CD4-positive, alpha-beta memory T cell (primary cell): ENCODE results near the gene CTAG1B. TPM values are rescaled to one million over a fixed set of nuclear protein-coding genes. Genes with fewer than 3 reads are reported as not detected.
"Not testable (repeated sequence)": the region's sequence is repeated elsewhere in the genome, so short reads cannot be mapped to it uniquely, and the experiment has no call there.

ENCODE experiments used
- CTCF ChIA-PET: fragments of 350-600 bp; sonication (Branson Sonifier 250); formaldehyde crosslinking; loops from one replicate; lab custom pipeline; 2021; ENCODE audit warnings: inconsistent platforms; ENCODE audit not compliant: partially characterized antibody; lab: Charles Lee
- POLR2A ChIA-PET: fragments of 350-600 bp; sonication (Branson Sonifier 250); formaldehyde crosslinking; loops from one replicate; lab custom pipeline; 2021; ENCODE audit not compliant: partially characterized antibody; lab: Charles Lee
- DNase-seq, 5 donors: peaks; one replicate each; pipeline versions ENCODE4 v3.0.0 to v3.0.0-alpha.2; 2020 to 2022; ENCODE audit warnings: mixed read lengths in 1 of 5
- H3K27ac ChIP-seq: one replicate; pipeline ENCODE4 v1.7.0; 2013; ENCODE audit warnings: low read depth, low read length
- H3K27me3 ChIP-seq: 2 replicates; pipeline ENCODE4 v1.7.0; 2013; ENCODE audit warnings: mild to moderate bottlenecking, low read length, moderate library complexity; ENCODE audit not compliant: insufficient read depth
- H3K36me3 ChIP-seq: 2 replicates; pipeline ENCODE4 v1.7.0; 2013; ENCODE audit warnings: mild to moderate bottlenecking, low read length, moderate library complexity; ENCODE audit not compliant: insufficient read depth
- H3K4me1 ChIP-seq: 2 replicates; pipeline ENCODE4 v1.7.0; 2013; ENCODE audit warnings: mild to moderate bottlenecking, low read length, moderate library complexity; ENCODE audit not compliant: insufficient read depth
- H3K4me3 ChIP-seq, 2 donors: one replicate each; pipeline ENCODE4 v1.7.0; 2013; ENCODE audit warnings: low read length in 2 of 2, mild to moderate bottlenecking in 1 of 2
- H3K9me3 ChIP-seq, 2 donors: one replicate each; pipeline ENCODE4 v1.7.0; 2013; ENCODE audit warnings: low read length in 2 of 2, control low read depth in 1 of 2; ENCODE audit not compliant: control insufficient read depth in 1 of 2
- H3K27ac Mint-ChIP-seq, 7 donors: one replicate each; pipeline ENCODE4 v1.8.0; 2020 to 2021; ENCODE audit warnings: mixed read lengths in 7 of 7, mild to moderate bottlenecking in 6 of 7, inconsistent platforms in 3 of 7, moderate library complexity in 3 of 7
- H3K27me3 Mint-ChIP-seq, 2 donors: one replicate each; pipeline ENCODE4 v1.8.0; 2020 to 2021; ENCODE audit warnings: mixed read lengths in 2 of 2
- H3K36me3 Mint-ChIP-seq, 2 donors: one replicate each; pipeline ENCODE4 v1.8.0; 2020 to 2021; ENCODE audit warnings: mixed read lengths in 2 of 2, inconsistent platforms in 1 of 2, mild to moderate bottlenecking in 1 of 2
- H3K4me1 Mint-ChIP-seq, 4 donors: one replicate each; pipeline ENCODE4 v1.8.0; 2020 to 2021; ENCODE audit warnings: mixed read lengths in 4 of 4, mild to moderate bottlenecking in 1 of 4
- H3K4me3 Mint-ChIP-seq, 8 donors: one replicate each; pipeline ENCODE4 v1.8.0; 2020 to 2021; ENCODE audit warnings: mixed read lengths in 8 of 8, mild to moderate bottlenecking in 7 of 8, moderate library complexity in 6 of 8, inconsistent platforms in 3 of 8
- H3K9me3 Mint-ChIP-seq, 8 donors: one replicate each; pipeline ENCODE4 v1.8.0; 2020 to 2021; ENCODE audit warnings: mixed read lengths in 8 of 8, mild to moderate bottlenecking in 5 of 8, inconsistent platforms in 3 of 8, moderate library complexity in 1 of 8
- intact Hi-C: fragments of 100-400 bp; cut with micrococcal nuclease; formaldehyde crosslinking; loops from one replicate; pipeline ENCODE4 v1.15.1; 2023
- polyA plus RNA-seq, 2 donors: library from polyadenylated mRNA; unstranded; fragments of 300-500 nt; fragmentation: Illumina TruSeq; gene quantifications; one replicate each; pipeline ENCODE4 v1.2.3, GENCODE V29; 2021
- total RNA-seq, 2 experiments: library from RNA; stranded (reverse); gene quantifications; one replicate each; pipeline ENCODE4 v1.2.3, GENCODE V29; 2021

CTAG1B gene
- total and polyA plus RNA-seq, 4 experiments from 2014 or later = not detected

DNA sequence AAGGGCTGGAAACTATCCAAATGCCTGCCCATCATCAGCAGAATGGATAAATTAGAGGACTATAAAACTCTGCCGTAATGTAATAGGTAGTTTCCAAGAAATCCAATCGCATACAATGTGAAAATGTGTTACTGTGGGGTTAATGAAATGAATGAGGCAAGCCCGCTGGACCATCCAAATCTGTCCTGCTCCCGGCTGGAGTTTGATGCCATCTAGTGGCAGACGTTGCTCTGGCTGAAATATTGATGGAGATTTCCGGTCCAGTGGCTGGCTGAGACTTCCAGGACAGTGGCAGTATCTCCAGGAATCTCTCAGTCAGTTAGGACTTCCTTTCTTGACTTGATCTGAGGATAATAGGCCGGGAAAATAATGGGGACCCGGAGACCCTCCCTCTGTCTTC is 36.1 kb downstream of the CTAG1B start:
- H3K4me1 Mint-ChIP-seq, H3K4me3 Mint-ChIP-seq, H3K27ac ChIP-seq, POLR2A ChIA-PET, DNase-seq, H3K27me3 ChIP-seq, H3K36me3 Mint-ChIP-seq, H3K36me3 ChIP-seq, H3K4me1 ChIP-seq, intact Hi-C loops, H3K9me3 ChIP-seq, H3K27ac Mint-ChIP-seq, H3K9me3 Mint-ChIP-seq, H3K4me3 ChIP-seq, H3K27me3 Mint-ChIP-seq, CTCF ChIA-PET: not testable (repeated sequence)

DNA sequence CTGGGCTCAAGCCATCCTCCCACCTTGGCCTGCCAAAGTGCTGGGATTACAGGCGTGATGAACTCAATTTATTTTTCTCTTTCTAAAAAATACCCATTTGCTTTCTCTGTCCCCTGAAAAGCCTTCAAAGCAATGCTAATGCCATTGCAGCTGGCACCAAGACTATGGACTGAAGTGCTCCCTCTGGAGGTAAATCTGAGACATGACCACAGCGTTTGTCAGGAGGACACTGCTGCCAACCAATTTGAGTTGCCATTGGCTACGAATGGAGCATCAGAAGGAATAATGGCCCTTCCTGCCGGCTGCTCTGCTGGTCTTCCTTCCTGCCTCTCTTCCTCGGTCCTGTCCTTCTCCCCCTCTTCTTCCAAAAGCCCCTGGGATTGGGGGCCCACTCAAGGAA is 44.0 kb downstream of the CTAG1B start:
- intact Hi-C loops = not testable (repeated sequence)

DNA sequence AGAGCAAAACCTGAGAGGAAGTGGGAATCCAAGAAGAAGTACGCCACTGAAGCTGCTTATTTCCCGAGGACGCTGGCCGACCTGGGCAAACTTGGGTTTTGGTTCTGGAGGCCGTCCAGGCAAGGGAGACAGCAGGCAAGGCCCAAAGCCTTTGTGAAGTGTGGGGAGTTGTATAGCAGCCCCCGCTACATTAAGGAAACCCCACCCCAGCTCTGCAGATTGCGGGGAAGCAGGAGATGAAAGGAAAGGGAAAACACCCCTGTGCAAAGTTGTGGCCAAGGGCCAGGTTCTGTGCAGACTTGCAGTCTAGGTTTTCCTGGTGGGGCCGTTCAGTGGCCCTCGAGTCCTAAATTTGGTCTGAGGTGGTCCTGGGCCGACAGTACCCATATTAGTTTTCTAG is 46.0 kb downstream of the CTAG1B start:
- H3K9me3 Mint-ChIP-seq, H3K27ac ChIP-seq, H3K27me3 ChIP-seq, intact Hi-C loops, H3K36me3 Mint-ChIP-seq, H3K36me3 ChIP-seq, H3K4me1 ChIP-seq, CTCF ChIA-PET, H3K4me3 ChIP-seq, H3K27me3 Mint-ChIP-seq, H3K9me3 ChIP-seq, POLR2A ChIA-PET, H3K27ac Mint-ChIP-seq, H3K4me1 Mint-ChIP-seq, DNase-seq, H3K4me3 Mint-ChIP-seq: not testable (repeated sequence)

More for the DNA sequence above, 44.0 kb downstream of the CTAG1B start:
- H3K27ac Mint-ChIP-seq, H3K4me3 ChIP-seq, POLR2A ChIA-PET, H3K36me3 Mint-ChIP-seq, DNase-seq, H3K27me3 Mint-ChIP-seq, H3K27me3 ChIP-seq, H3K9me3 ChIP-seq, H3K27ac ChIP-seq, H3K4me1 Mint-ChIP-seq, H3K36me3 ChIP-seq, H3K4me1 ChIP-seq, H3K4me3 Mint-ChIP-seq, H3K9me3 Mint-ChIP-seq, CTCF ChIA-PET: not testable (repeated sequence)

DNA sequence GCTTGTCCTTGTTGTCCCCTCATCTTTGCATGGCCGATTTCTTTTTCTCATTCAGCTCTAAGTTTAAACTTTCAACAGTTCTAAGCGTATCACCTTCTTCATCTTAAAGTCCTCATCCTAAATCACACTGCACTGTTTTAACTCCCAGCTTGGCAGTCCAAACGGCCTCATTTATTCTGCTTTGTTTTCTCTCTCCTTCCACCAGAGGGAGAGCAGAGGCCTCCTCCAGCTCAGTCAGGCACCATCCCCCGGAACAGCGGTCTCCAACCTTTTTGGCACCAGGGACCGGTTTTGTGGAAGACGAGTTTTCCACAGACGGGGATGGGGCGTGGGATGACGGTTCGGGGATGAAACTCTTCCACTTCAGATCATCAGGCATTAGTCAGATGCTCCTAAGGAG is 48.7 kb downstream of the CTAG1B start:
- H3K4me3 Mint-ChIP-seq, POLR2A ChIA-PET: not testable (repeated sequence)

More for the DNA sequence above, 48.7 kb downstream of the CTAG1B start:
- H3K9me3 ChIP-seq, H3K27ac Mint-ChIP-seq, H3K9me3 Mint-ChIP-seq, CTCF ChIA-PET, H3K4me1 Mint-ChIP-seq, H3K36me3 ChIP-seq, intact Hi-C loops, H3K27me3 Mint-ChIP-seq, H3K27ac ChIP-seq, H3K27me3 ChIP-seq, H3K4me3 ChIP-seq, DNase-seq, H3K36me3 Mint-ChIP-seq, H3K4me1 ChIP-seq: not testable (repeated sequence)

Other genes with a start within 250 kb of the CTAG1B start
- gene FLNA, start 244.6 kb downstream of the CTAG1B start, total RNA-seq = 100 to 1,000 TPM; 839 to 871 TPM
- 100 to 1,000 TPM in 1 of 2 donors, 10 to 100 TPM in 1; 87.4 to 683 TPM for gene FLNA, start 244.6 kb downstream of the CTAG1B start, polyA plus RNA-seq
- 10 to 100 TPM; 84.3 to 88.7 TPM for gene EMD, start 240.0 kb downstream of the CTAG1B start, total RNA-seq
- 10 to 100 TPM; 30.3 to 38.2 TPM for gene EMD, start 240.0 kb downstream of the CTAG1B start, polyA plus RNA-seq
- gene RPL10, start 220.9 kb downstream of the CTAG1B start, total RNA-seq = 1,000 to 10,000 TPM; 5,157 to 5,386 TPM
- 1,000 to 10,000 TPM; 4,018 to 5,740 TPM for gene RPL10, start 220.9 kb downstream of the CTAG1B start, polyA plus RNA-seq
- gene DNASE1L1, start 210.0 kb downstream of the CTAG1B start, total RNA-seq = 10 to 100 TPM; 25.3 to 26.3 TPM
- 10 to 100 TPM; 14.0 to 16.2 TPM for gene DNASE1L1, start 210.0 kb downstream of the CTAG1B start, polyA plus RNA-seq
- gene TAFAZZIN, start 207.7 kb downstream of the CTAG1B start, total RNA-seq = 100 to 1,000 TPM; 139 to 141 TPM
- gene TAFAZZIN, start 207.7 kb downstream of the CTAG1B start, polyA plus RNA-seq = 10 to 100 TPM; 47.3 to 48.2 TPM
- 10 to 100 TPM; 60.4 to 62.6 TPM for gene ATP6AP1, start 190.6 kb downstream of the CTAG1B start, total RNA-seq
- 100 to 1,000 TPM; 114 to 149 TPM for gene ATP6AP1, start 190.6 kb downstream of the CTAG1B start, polyA plus RNA-seq
- 100 to 1,000 TPM; 212 to 220 TPM for gene GDI1, start 182.1 kb downstream of the CTAG1B start, total RNA-seq
- 10 to 100 TPM; 48.2 to 63.9 TPM for gene GDI1, start 182.1 kb downstream of the CTAG1B start, polyA plus RNA-seq
- gene FAM50A, start 175.1 kb downstream of the CTAG1B start, total RNA-seq = 10 to 100 TPM; 65.2 to 70.3 TPM
- gene FAM50A, start 175.1 kb downstream of the CTAG1B start, polyA plus RNA-seq = 10 to 100 TPM; 35.6 to 68.1 TPM
- gene PLXNA3, start 161.0 kb downstream of the CTAG1B start, total RNA-seq = 10 to 100 TPM; 78.8 to 90.3 TPM
- 1 to 10 TPM in 1 of 2 donors, under 1 TPM in 1; 0.29 to 1.2 TPM for gene PLXNA3, start 161.0 kb downstream of the CTAG1B start, polyA plus RNA-seq
- gene LAGE3, start 140.0 kb downstream of the CTAG1B start, total RNA-seq = 10 to 100 TPM; 18.5 to 19.3 TPM
- 10 to 100 TPM; 46.0 to 58.0 TPM for gene LAGE3, start 140.0 kb downstream of the CTAG1B start, polyA plus RNA-seq
- 10 to 100 TPM; 33.2 to 41.3 TPM for gene UBL4A, start 132.7 kb downstream of the CTAG1B start, total RNA-seq
- gene UBL4A, start 132.7 kb downstream of the CTAG1B start, polyA plus RNA-seq = 10 to 100 TPM; 56.9 to 66.8 TPM
- gene SLC10A3, start 128.7 kb downstream of the CTAG1B start, total RNA-seq = 10 to 100 TPM; 22.5 to 23.7 TPM
- 10 to 100 TPM; 61.4 to 62.3 TPM for gene SLC10A3, start 128.7 kb downstream of the CTAG1B start, polyA plus RNA-seq
- 10 to 100 TPM; 51.0 to 51.8 TPM for gene FAM3A, start 103.0 kb downstream of the CTAG1B start, total RNA-seq
- 10 to 100 TPM; 18.4 to 20.2 TPM for gene FAM3A, start 103.0 kb downstream of the CTAG1B start, polyA plus RNA-seq
- gene G6PD, start 72.4 kb downstream of the CTAG1B start, total RNA-seq = 10 to 100 TPM; 45.4 to 46.0 TPM
- 1 to 10 TPM; 1.7 to 3.8 TPM for gene G6PD, start 72.4 kb downstream of the CTAG1B start, polyA plus RNA-seq
- 10 to 100 TPM; 44.4 to 44.7 TPM for gene IKBKG, start 71.7 kb downstream of the CTAG1B start, total RNA-seq
- gene IKBKG, start 71.7 kb downstream of the CTAG1B start, polyA plus RNA-seq = 10 to 100 TPM; 28.2 to 34.6 TPM
- gene CTAG1A, start 34.1 kb downstream of the CTAG1B start, total RNA-seq = not detected
- not detected for gene CTAG1A, start 34.1 kb downstream of the CTAG1B start, polyA plus RNA-seq
- not detected for gene CTAG2, start 34.3 kb upstream of the CTAG1B start, total RNA-seq
- gene CTAG2, start 34.3 kb upstream of the CTAG1B start, polyA plus RNA-seq = not detected
- gene GAB3, start 131.8 kb upstream of the CTAG1B start, total RNA-seq = 10 to 100 TPM; 14.9 to 15.6 TPM
- gene GAB3, start 131.8 kb upstream of the CTAG1B start, polyA plus RNA-seq = 1 to 10 TPM; 3.2 to 5.6 TPM
- gene DKC1, start 143.6 kb upstream of the CTAG1B start, total RNA-seq = 10 to 100 TPM; 60.0 to 63.9 TPM
- 10 to 100 TPM; 30.4 to 41.4 TPM for gene DKC1, start 143.6 kb upstream of the CTAG1B start, polyA plus RNA-seq
- gene MPP1, start 186.2 kb upstream of the CTAG1B start, total RNA-seq = 10 to 100 TPM; 11.1 to 12.6 TPM
- gene MPP1, start 186.2 kb upstream of the CTAG1B start, polyA plus RNA-seq = 10 to 100 TPM; 10.6 to 14.7 TPM
- not detected for gene SMIM9, start 215.4 kb upstream of the CTAG1B start, total RNA-seq
- gene SMIM9, start 215.4 kb upstream of the CTAG1B start, polyA plus RNA-seq = not detected